ENCODE measurements around the gene ST8SIA4. TPM values are rescaled to one million over a fixed set of nuclear protein-coding genes. Genes with fewer than 3 reads are reported as not detected.

Gene ST8SIA4
- total and polyA plus RNA-seq, 2 experiments from 2014 or later: 3.1 to 6.0 TPM

DNA sequence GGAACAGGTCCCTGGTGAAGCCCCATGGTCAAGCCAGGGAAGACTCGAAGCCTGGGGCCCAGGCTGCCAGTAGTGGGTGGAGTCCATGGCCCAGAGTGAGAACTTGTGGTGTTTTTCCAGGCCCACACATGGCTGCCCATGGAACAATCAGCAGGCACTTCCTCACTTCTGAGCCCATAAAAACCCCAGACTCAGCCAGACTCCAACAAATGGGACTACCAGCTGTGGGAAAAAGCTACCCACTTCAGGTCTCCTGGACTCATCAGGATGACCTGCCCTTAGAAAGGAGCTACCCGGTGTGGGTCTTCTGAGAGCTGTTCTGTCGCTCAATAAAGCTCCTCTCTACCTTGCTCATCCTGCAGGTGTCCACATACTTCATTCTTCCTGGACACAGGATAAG, 108.9 kb downstream of the ST8SIA4 start:
- 96% methylated on average over 3 of the region's 3 CpGs for WGBS (ENCODE audit: low lambda C conversion rate, missing lambda C conversion rate)
- Histone ChIP-seq H3K27ac (no peak overlapping the region), H4K20me1 (ENCODE audit: insufficient read depth, poor library complexity, severe bottlenecking) (no peaks in the 10 kb centered on the region), H3K79me2 (no peaks in the 10 kb centered on the region), H3K27me3 (no peaks in the 10 kb centered on the region), H3K9me3 (ENCODE audit: low read depth) (no peaks in the 10 kb centered on the region), H3K4me1 (ENCODE audit: insufficient read depth) (no peaks in the 10 kb centered on the region), H2AFZ (no peak overlapping the region), H3K36me3 (replicated peaks; ENCODE audit: insufficient read depth, low read depth) (no peaks in the 10 kb centered on the region), H3K4me2 (no peak overlapping the region), H3K9me2 (replicated peaks; ENCODE audit: insufficient read depth) (no peaks in the 10 kb centered on the region), H3K4me3 (no peak overlapping the region)
- no peak for DNase-seq (ENCODE audit: low spot score)
- no peak for TF ChIP-seq EZH2 (IDR thresholded peaks at IDR 0.05; ENCODE audit: borderline replicate concordance)
- TF ChIP-seq, protein P1, sequence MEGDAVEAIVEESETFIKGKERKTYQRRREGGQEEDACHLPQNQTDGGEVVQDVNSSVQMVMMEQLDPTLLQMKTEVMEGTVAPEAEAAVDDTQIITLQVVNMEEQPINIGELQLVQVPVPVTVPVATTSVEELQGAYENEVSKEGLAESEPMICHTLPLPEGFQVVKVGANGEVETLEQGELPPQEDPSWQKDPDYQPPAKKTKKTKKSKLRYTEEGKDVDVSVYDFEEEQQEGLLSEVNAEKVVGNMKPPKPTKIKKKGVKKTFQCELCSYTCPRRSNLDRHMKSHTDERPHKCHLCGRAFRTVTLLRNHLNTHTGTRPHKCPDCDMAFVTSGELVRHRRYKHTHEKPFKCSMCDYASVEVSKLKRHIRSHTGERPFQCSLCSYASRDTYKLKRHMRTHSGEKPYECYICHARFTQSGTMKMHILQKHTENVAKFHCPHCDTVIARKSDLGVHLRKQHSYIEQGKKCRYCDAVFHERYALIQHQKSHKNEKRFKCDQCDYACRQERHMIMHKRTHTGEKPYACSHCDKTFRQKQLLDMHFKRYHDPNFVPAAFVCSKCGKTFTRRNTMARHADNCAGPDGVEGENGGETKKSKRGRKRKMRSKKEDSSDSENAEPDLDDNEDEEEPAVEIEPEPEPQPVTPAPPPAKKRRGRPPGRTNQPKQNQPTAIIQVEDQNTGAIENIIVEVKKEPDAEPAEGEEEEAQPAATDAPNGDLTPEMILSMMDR (IDR thresholded peaks at IDR 0.05; ENCODE audit: poor library complexity): no peak
- no peak for TF ChIP-seq EZH2phosphoT487 (IDR thresholded peaks at IDR 0.05; ENCODE audit: low read depth, severe bottlenecking, unreplicated experiment)

DNA sequence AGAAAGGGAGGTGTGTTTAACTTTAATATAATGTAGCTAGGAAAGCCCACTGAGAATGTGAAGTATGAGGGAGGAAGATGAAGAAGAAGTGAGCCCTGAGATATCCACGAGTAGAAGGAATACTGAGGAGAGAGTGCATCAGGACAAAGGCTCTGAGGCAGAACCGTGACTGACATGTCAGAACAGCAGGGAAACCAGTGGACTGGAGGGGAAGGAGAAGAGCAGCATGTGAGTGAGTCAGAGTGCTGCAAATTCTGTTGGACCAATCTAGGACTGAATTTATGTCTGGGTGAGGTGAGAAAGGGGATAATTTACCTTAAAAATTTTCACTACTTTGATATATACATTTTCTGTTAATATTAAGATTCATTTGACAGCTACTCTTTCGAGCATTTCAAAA, 110.3 kb downstream of the ST8SIA4 start:
- no peak for DNase-seq (ENCODE audit: low spot score)
- Histone ChIP-seq H3K36me3 (replicated peaks; ENCODE audit: insufficient read depth, low read depth) (no peaks in the 10 kb centered on the region), H3K79me2 (no peaks in the 10 kb centered on the region), H3K4me1 (ENCODE audit: insufficient read depth) (peaks cover 4% of the 10 kb centered on the region), H3K27me3 (no peaks in the 10 kb centered on the region), H3K27ac (no peak overlapping the region), H4K20me1 (ENCODE audit: insufficient read depth, poor library complexity, severe bottlenecking) (no peaks in the 10 kb centered on the region), H3K4me3 (no peak overlapping the region), H3K9me2 (replicated peaks; ENCODE audit: insufficient read depth) (no peaks in the 10 kb centered on the region), H3K9me3 (ENCODE audit: low read depth) (no peaks in the 10 kb centered on the region), H2AFZ (no peak overlapping the region), H3K4me2 (no peak overlapping the region)
- 66% methylated on average over 3 of the region's 3 CpGs for WGBS (ENCODE audit: low lambda C conversion rate, missing lambda C conversion rate)
- no peak for TF ChIP-seq EZH2 (IDR thresholded peaks at IDR 0.05; ENCODE audit: borderline replicate concordance)
- no peak for TF ChIP-seq EZH2phosphoT487 (IDR thresholded peaks at IDR 0.05; ENCODE audit: low read depth, severe bottlenecking, unreplicated experiment)
- TF ChIP-seq, protein P1 (IDR thresholded peaks at IDR 0.05; ENCODE audit: poor library complexity): no peak

DNA sequence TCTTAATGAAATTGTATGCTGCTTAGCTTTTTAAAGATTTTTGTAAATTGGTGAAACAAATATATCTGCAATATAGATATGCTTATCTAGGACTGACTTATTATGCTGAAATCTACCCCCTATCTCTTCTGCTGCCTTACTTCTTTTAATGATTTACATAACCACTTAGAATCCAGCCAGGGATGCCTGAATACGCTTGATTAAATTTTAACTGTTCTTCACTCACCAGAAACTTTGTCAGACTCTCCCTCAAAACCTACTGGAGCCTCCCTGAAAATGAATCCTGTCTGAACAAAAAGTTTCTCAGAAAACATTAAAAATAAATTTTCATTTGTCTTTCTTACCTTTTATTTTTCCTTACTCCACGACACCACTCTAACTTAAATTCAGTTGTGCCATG, 111.7 kb downstream of the ST8SIA4 start:
- 65% methylated on average over 2 of the region's 2 CpGs for WGBS (ENCODE audit: low lambda C conversion rate, missing lambda C conversion rate)
- Histone ChIP-seq H3K27me3 (no peaks in the 10 kb centered on the region), H3K9me3 (ENCODE audit: low read depth) (no peaks in the 10 kb centered on the region), H3K4me3 (no peak overlapping the region), H3K4me1 (ENCODE audit: insufficient read depth) (peaks cover 4% of the 10 kb centered on the region), H3K4me2 (peak overlapping the region; percentile 65), H2AFZ (no peak overlapping the region), H3K27ac (peak overlapping the region; percentile 14), H3K36me3 (replicated peaks; ENCODE audit: insufficient read depth, low read depth) (no peaks in the 10 kb centered on the region), H3K9me2 (replicated peaks; ENCODE audit: insufficient read depth) (no peaks in the 10 kb centered on the region), H3K79me2 (no peaks in the 10 kb centered on the region), H4K20me1 (ENCODE audit: insufficient read depth, poor library complexity, severe bottlenecking) (no peaks in the 10 kb centered on the region)
- TF ChIP-seq EZH2 (IDR thresholded peaks at IDR 0.05; ENCODE audit: borderline replicate concordance) (no peak), EZH2phosphoT487 (IDR thresholded peaks at IDR 0.05; ENCODE audit: low read depth, severe bottlenecking, unreplicated experiment) (no peak)
- TF ChIP-seq, protein P1 (IDR thresholded peaks at IDR 0.05; ENCODE audit: poor library complexity): no peak
- no peak for DNase-seq (ENCODE audit: low spot score)

DNA sequence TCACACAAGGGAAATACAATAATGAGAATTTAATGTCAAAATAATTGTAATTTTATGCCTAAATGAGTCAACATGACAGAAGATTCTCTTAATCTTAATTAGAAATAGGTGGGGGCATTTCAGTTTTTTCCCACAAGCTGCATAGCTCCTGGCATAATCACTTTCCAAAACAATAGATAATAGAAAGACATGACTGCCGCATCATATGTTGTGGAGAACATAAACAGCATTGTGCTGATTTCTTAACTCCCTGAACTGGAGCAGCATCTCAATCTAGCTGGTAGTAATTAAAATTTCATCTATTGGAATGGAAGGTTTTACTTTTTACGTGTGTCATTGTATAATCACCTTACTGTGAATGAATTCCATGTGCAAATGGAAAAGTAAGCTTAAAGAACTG, 112.1 kb downstream of the ST8SIA4 start:
- no peaks in the 10 kb centered on the region for H3K79me2 ChIP-seq
- peak overlapping the region; percentile 14 for H3K27ac ChIP-seq
- H3K4me3 ChIP-seq: no peak overlapping the region
- TF ChIP-seq EZH2 (IDR thresholded peaks at IDR 0.05; ENCODE audit: borderline replicate concordance) (no peak), EZH2phosphoT487 (IDR thresholded peaks at IDR 0.05; ENCODE audit: low read depth, severe bottlenecking, unreplicated experiment) (no peak)
- TF ChIP-seq, protein P1 (IDR thresholded peaks at IDR 0.05; ENCODE audit: poor library complexity): no peak
- H3K27me3 ChIP-seq: no peaks in the 10 kb centered on the region
- no peak overlapping the region for H2AFZ ChIP-seq
- H3K4me2 ChIP-seq: peak overlapping the region; percentile 65
- no peaks in the 10 kb centered on the region for H3K36me3 ChIP-seq (replicated peaks; ENCODE audit: insufficient read depth, low read depth)
- no peaks in the 10 kb centered on the region for H3K9me3 ChIP-seq (ENCODE audit: low read depth)
- H4K20me1 ChIP-seq (ENCODE audit: insufficient read depth, poor library complexity, severe bottlenecking): no peaks in the 10 kb centered on the region
- peaks cover 4% of the 10 kb centered on the region for H3K4me1 ChIP-seq (ENCODE audit: insufficient read depth)
- WGBS (ENCODE audit: low lambda C conversion rate, missing lambda C conversion rate): 45% methylated on average over 2 of the region's 2 CpGs
- no peaks in the 10 kb centered on the region for H3K9me2 ChIP-seq (replicated peaks; ENCODE audit: insufficient read depth)
- no peak for DNase-seq (ENCODE audit: low spot score)

Measured in hepatocyte (in vitro differentiated cells).